GM12878 (cell line): ENCODE results near the gene EHD1. TPM values are rescaled to one million over a fixed set of nuclear protein-coding genes. Genes with fewer than 3 reads are reported as not detected.

Experiments used
- BACH1 ChIP-seq: fragments of 450-650 bp; IDR thresholded peaks from 2 replicates; pipeline ENCODE4 v1.6.1; 2017; ENCODE audit warnings: mild to moderate bottlenecking, borderline replicate concordance
- CEBPB ChIP-seq, 2 experiments: fragments of 150-350 bp in 1 of 2; IDR thresholded peaks; 2 replicates each; pipeline ENCODE4 v1.6.1; 2012 to 2014; ENCODE audit warnings: low read depth in 2 of 2, low read length in 2 of 2, borderline replicate concordance in 1 of 2, inconsistent platforms in 1 of 2
- CREM ChIP-seq: IDR thresholded peaks from 2 replicates; pipeline ENCODE4 v1.6.1; 2014; ENCODE audit warnings: antibody characterized with exemption, low read depth
- EGR1 ChIP-seq, 2 experiments: IDR thresholded peaks; 1 replicate in 1 of 2; 2 replicates in 1 of 2; pipeline ENCODE4 v1.6.1; 2011 to 2012; ENCODE audit warnings: low read depth in 2 of 2, low read length in 2 of 2, borderline replicate concordance in 1 of 2, mild to moderate bottlenecking in 1 of 2, moderate library complexity in 1 of 2
- HCFC1 ChIP-seq: fragments of 150-350 bp; IDR thresholded peaks from 2 replicates; pipeline ENCODE4 v1.6.1; 2014; ENCODE audit warnings: low read length
- HDGF ChIP-seq: fragments of 450-650 bp; IDR thresholded peaks from 2 replicates; pipeline ENCODE4 v1.6.1; 2016; ENCODE audit warnings: antibody characterized with exemption
- MTA2 ChIP-seq: fragments of 450-650 bp; IDR thresholded peaks from 2 replicates; pipeline ENCODE4 v1.6.1; 2016; ENCODE audit warnings: low read depth, mild to moderate bottlenecking, moderate library complexity
- MTA3 ChIP-seq: IDR thresholded peaks from 2 replicates; pipeline ENCODE4 v1.6.1; 2012; ENCODE audit warnings: low read length, inconsistent platforms, borderline replicate concordance
- MYC ChIP-seq: IDR thresholded peaks from 2 replicates; pipeline ENCODE4 v1.6.1; 2011; ENCODE audit warnings: mild to moderate bottlenecking, low read length, moderate library complexity, inconsistent platforms; ENCODE audit not compliant: insufficient read depth, insufficient replicate concordance, insufficient read length, severe bottlenecking
- NFYA ChIP-seq: IDR thresholded peaks from 2 replicates; pipeline ENCODE4 v1.6.1; 2011; ENCODE audit warnings: low read depth, mild to moderate bottlenecking, low read length, improper control_type of control experiment, borderline replicate concordance
- RAD51 ChIP-seq: fragments of 450-650 bp; IDR thresholded peaks from 2 replicates; pipeline ENCODE4 v1.6.1; 2016; ENCODE audit warnings: moderate library complexity, mild to moderate bottlenecking, inconsistent platforms
- RBBP5 ChIP-seq: fragments of 200-600 bp; sonication (generic); conservative IDR thresholded peaks from 2 replicates; pipeline ENCODE4 v1.6.1; 2016
- RCOR1 ChIP-seq: conservative IDR thresholded peaks from 2 replicates; pipeline ENCODE4 v1.6.1; 2012; ENCODE audit warnings: low read depth, low read length, improper control_type of control experiment
- RFX5 ChIP-seq: IDR thresholded peaks from 2 replicates; pipeline ENCODE4 v1.6.1; 2011; ENCODE audit warnings: low read depth, low read length, improper control_type of control experiment
- RUNX3 ChIP-seq: IDR thresholded peaks from 2 replicates; pipeline ENCODE4 v1.6.1; 2012; ENCODE audit warnings: low read length, inconsistent platforms
- SMAD5 ChIP-seq: IDR thresholded peaks from 2 replicates; pipeline ENCODE4 v1.6.1; 2016; ENCODE audit warnings: antibody characterized with exemption, low read depth
- SREBF1 ChIP-seq: IDR thresholded peaks from 2 replicates; pipeline ENCODE4 v1.6.1; 2012; ENCODE audit warnings: mild to moderate bottlenecking, low read length
- SREBF2 ChIP-seq: IDR thresholded peaks from 2 replicates; pipeline ENCODE4 v1.6.1; 2012; ENCODE audit warnings: mild to moderate bottlenecking, low read length
- SRF ChIP-seq, 2 experiments: IDR thresholded peaks; 2 replicates each; pipeline ENCODE4 v1.6.1; 2011; ENCODE audit warnings: low read depth in 2 of 2, low read length in 2 of 2, mild to moderate bottlenecking in 1 of 2, moderate library complexity in 1 of 2
- SUZ12 ChIP-seq: fragments of 200-600 bp; sonication (generic); IDR thresholded peaks from one replicate; pipeline ENCODE4 v1.6.1; 2018; ENCODE audit warnings: antibody characterized with exemption, mild to moderate bottlenecking; ENCODE audit not compliant: unreplicated experiment
- TBL1XR1 ChIP-seq: IDR thresholded peaks from 2 replicates; pipeline ENCODE4 v1.6.1; 2012; ENCODE audit warnings: low read depth, low read length, improper control_type of control experiment
- TCF12 ChIP-seq: IDR thresholded peaks from 2 replicates; pipeline ENCODE4 v1.6.1; 2011; ENCODE audit warnings: low read depth, mild to moderate bottlenecking, low read length
- YY1 ChIP-seq: IDR thresholded peaks from 2 replicates; pipeline ENCODE4 v1.6.1; 2011; ENCODE audit warnings: low read depth, mild to moderate bottlenecking, low read length
- ZNF24 ChIP-seq: fragments of 450-650 bp; IDR thresholded peaks from 2 replicates; pipeline ENCODE4 v1.6.1; 2017; ENCODE audit warnings: antibody characterized with exemption, mild to moderate bottlenecking
- ZNF274 ChIP-seq: IDR thresholded peaks from one replicate; pipeline ENCODE4 v1.8.0; 2011; ENCODE audit not compliant: insufficient read length, insufficient read depth
- polyA plus RNA-seq, 11 experiments: library from polyadenylated mRNA; depleted of rRNA in 4 of 11; unstranded in 6 of 11; stranded (reverse) in 5 of 11; fragments of >200 nt; fragmentation: Nextera tagmentation in 4 of 11; fragmentation: Illumina TruSeq in 1 of 11; extraction: Ambion mirVana in 4 of 11; extraction: Trizol in 1 of 11; gene quantifications; 1 replicate in 1 of 11; 2 replicates in 10 of 11; pipeline versions ENCODE4 v1.2.1 to v1.2.3, GENCODE V29; 2011 to 2016; ENCODE audit warnings: inconsistent platforms in 2 of 11, missing spikeins in 2 of 11, low read depth in 1 of 11
- total RNA-seq, 4 experiments: library from RNA; depleted of rRNA in 3 of 4; stranded (reverse); fragments of >200 nt in 3 of 4; fragmentation: Illumina TruSeq in 1 of 4; extraction: Trizol in 1 of 4; gene quantifications; 2 replicates each; pipeline versions ENCODE4 v1.2.1 to v1.2.3, GENCODE V29; 2013 to 2021
- TF ChIP-seq, protein P1 (sequence below): IDR thresholded peaks from 2 replicates; pipeline ENCODE4 v1.6.1; 2012; ENCODE audit warnings: mild to moderate bottlenecking, low read depth, low read length
- TF ChIP-seq, protein P2 (sequence below): IDR thresholded peaks from 2 replicates; pipeline ENCODE4 v1.6.1; 2012; ENCODE audit warnings: low read depth, low read length, improper control_type of control experiment
- TF ChIP-seq, protein P3 (sequence below): fragments of 450-650 bp; IDR thresholded peaks from 2 replicates; pipeline ENCODE4 v1.6.1; 2016; ENCODE audit warnings: mild to moderate bottlenecking

Gene EHD1
- total and polyA plus RNA-seq, 10 of the 15 experiments (the other 5 are each of a cell fraction or from before 2014, with no cell fraction given) = 1.0 to 165 (median 66.5) TPM

DNA sequence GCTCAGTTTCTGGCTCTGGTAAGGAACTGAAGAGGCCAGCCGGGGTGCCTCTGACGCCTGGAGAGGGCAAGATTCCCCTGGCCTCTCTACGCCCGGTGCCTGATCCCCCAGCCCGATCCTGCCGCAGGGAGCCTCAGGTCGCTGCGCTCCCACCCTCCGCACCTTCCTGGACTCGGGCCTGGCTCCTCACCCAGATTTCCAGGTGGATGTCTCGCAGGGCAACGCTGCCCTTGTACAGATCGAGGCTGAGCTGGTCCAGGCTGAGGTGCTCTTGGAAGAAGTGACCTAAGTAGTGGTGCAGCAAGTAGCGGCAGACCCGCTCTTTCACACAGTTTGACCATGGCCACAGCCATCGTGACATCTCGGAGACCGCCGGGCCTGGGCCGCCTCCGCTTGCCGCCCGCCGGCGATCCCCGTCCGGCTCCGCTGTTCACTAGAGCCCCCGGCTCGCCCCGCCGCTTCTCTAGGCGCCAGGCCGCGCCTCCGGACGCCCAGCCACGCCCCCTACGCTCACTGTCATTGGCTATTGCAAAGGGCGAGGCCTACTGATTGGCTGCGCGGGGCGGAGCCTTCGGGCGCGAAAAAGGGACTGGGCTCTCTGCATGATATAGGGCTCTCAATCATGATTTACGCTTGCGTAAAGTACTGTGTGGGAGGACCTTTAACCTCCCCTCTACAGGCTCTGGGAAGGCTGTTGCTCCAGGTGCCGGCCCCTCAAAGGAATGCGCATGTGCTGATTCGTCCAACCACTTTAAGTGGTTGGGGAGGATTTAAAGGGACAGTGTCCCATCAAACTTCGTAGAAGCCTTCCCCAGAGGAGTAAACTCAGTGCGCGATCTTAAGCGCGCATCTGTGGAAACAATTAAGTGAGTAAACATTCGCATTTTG is 38.6 kb upstream of the EHD1 start, which contains the start of gene ATG2A (continued):
- TF ChIP-seq, protein P1, sequence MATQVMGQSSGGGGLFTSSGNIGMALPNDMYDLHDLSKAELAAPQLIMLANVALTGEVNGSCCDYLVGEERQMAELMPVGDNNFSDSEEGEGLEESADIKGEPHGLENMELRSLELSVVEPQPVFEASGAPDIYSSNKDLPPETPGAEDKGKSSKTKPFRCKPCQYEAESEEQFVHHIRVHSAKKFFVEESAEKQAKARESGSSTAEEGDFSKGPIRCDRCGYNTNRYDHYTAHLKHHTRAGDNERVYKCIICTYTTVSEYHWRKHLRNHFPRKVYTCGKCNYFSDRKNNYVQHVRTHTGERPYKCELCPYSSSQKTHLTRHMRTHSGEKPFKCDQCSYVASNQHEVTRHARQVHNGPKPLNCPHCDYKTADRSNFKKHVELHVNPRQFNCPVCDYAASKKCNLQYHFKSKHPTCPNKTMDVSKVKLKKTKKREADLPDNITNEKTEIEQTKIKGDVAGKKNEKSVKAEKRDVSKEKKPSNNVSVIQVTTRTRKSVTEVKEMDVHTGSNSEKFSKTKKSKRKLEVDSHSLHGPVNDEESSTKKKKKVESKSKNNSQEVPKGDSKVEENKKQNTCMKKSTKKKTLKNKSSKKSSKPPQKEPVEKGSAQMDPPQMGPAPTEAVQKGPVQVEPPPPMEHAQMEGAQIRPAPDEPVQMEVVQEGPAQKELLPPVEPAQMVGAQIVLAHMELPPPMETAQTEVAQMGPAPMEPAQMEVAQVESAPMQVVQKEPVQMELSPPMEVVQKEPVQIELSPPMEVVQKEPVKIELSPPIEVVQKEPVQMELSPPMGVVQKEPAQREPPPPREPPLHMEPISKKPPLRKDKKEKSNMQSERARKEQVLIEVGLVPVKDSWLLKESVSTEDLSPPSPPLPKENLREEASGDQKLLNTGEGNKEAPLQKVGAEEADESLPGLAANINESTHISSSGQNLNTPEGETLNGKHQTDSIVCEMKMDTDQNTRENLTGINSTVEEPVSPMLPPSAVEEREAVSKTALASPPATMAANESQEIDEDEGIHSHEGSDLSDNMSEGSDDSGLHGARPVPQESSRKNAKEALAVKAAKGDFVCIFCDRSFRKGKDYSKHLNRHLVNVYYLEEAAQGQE = 0 out of 2 replicates have a peak, but pooled peaks have one; percentile 17
- TF ChIP-seq RAD51 (no peak), SUZ12 (no peak), BACH1 (peak; percentile 73), RFX5 (peak; percentile 70), RUNX3 (0 out of 2 replicates have a peak, but pooled peaks have one; percentile 38), CREM (peak; percentile 22; the same call in 1 of the 2 replicates), EGR1 (IDR thresholded peaks at IDR 0.05; ENCODE audit: borderline replicate concordance in 1 of 2, low read depth in 2 of 2, low read length in 2 of 2) (peak in 1 of 2 experiments; percentile 11; a peak in 1 of 3 replicates), CEBPB (IDR thresholded peaks at IDR 0.05; ENCODE audit: borderline replicate concordance in 1 of 2, low read depth in 2 of 2, low read length in 2 of 2) (no peak), SREBF2 (peak; percentile 86), MYC (no peak), ZNF24 (0 out of 2 replicates have a peak, but pooled peaks have one; percentile 11), TCF12 (0 out of 2 replicates have a peak, but pooled peaks have one; percentile 13), MTA3 (no peak), HCFC1 (peak; percentile 69), RBBP5 (no peak), MTA2 (no peak), TBL1XR1 (no peak), RCOR1 (no peak), ZNF274 (no peak), YY1 (peak; percentile 87), NFYA (no peak), SRF (IDR thresholded peaks at IDR 0.05; ENCODE audit: low read depth in 2 of 2, low read length in 2 of 2) (no peak), HDGF (no peak), SMAD5 (0 out of 2 replicates have a peak, but pooled peaks have one; percentile 22), SREBF1 (peak; percentile 16; the same call in 1 of the 2 replicates)
- TF ChIP-seq, protein P2, sequence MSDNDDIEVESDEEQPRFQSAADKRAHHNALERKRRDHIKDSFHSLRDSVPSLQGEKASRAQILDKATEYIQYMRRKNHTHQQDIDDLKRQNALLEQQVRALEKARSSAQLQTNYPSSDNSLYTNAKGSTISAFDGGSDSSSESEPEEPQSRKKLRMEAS = no peak
- TF ChIP-seq, protein P3, sequence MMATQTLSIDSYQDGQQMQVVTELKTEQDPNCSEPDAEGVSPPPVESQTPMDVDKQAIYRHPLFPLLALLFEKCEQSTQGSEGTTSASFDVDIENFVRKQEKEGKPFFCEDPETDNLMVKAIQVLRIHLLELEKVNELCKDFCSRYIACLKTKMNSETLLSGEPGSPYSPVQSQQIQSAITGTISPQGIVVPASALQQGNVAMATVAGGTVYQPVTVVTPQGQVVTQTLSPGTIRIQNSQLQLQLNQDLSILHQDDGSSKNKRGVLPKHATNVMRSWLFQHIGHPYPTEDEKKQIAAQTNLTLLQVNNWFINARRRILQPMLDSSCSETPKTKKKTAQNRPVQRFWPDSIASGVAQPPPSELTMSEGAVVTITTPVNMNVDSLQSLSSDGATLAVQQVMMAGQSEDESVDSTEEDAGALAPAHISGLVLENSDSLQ = peak; percentile 93
